IPS-15b (cell line): ENCODE results near the gene TENT4A.

ENCODE experiments used
- H3K27me3 ChIP-seq: one replicate; pipeline ENCODE4 v1.6.1; 2013; ENCODE audit warnings: low read length; ENCODE audit not compliant: control insufficient read depth, insufficient read depth
- H3K36me3 ChIP-seq: one replicate; pipeline ENCODE4 v1.6.1; 2013; ENCODE audit warnings: low read length; ENCODE audit not compliant: control insufficient read depth, insufficient read depth
- H3K4me1 ChIP-seq: one replicate; pipeline ENCODE4 v1.6.1; 2013; ENCODE audit warnings: mild to moderate bottlenecking, low read length; ENCODE audit not compliant: control insufficient read depth, insufficient read depth
- H3K4me3 ChIP-seq: one replicate; pipeline ENCODE4 v1.5.1; 2013; ENCODE audit warnings: low read depth, low read length
- H3K9ac ChIP-seq: one replicate; pipeline ENCODE4 v1.6.1; 2013; ENCODE audit warnings: low read depth, mild to moderate bottlenecking, low read length
- H3K9me3 ChIP-seq: one replicate; pipeline ENCODE4 v1.6.1; 2013; ENCODE audit warnings: mild to moderate bottlenecking, low read length; ENCODE audit not compliant: control insufficient read depth, insufficient read depth

TENT4A gene

DNA sequence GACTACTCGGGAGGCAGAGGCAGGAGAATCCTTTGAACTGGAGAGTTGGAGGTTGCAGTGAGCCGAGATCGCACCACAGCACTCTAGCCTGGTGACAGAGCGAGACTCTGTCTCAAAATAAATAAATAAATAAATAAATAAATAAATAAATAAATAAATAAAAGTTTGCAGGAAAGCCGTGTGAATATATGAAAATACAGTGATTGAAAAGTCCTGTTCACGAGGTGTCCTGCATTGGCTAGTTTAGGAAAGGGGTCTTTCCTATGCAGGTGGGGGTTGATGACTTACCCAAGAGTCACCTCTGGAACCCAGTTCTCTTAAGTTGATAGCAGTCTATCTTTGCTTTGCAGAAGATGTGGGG, 7.3 kb downstream of the TENT4A start:
- no peak overlapping the region for H3K9ac ChIP-seq
- no peak overlapping the region for H3K4me3 ChIP-seq
- H3K9me3 ChIP-seq, result no peaks in the 10 kb centered on the region
- H3K36me3 ChIP-seq, result peaks cover 5% of the 10 kb centered on the region
- no peaks in the 10 kb centered on the region for H3K27me3 ChIP-seq
- H3K4me1 ChIP-seq, result peaks cover 20% of the 10 kb centered on the region

DNA sequence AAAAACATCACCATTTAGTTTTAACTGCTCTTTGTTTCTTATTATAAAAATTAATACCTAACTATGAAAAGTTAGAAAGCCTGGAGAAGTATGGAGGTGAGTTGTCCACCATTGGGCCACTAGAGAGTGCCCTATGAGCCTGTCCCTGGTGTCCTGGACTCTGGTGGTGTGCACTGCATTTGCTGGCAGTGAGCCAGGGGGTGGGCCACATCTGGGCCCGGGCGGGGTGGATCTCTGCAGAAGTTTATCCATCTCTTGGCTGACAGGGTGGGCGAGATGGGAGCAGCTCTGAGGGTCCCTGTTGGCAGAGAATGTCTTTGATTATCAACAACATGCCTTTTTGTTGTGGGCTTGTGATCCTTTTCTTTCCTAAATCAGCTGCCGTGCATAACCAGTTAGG, 8.2 kb downstream of the TENT4A start:
- Histone ChIP-seq H3K27me3 (no peaks in the 10 kb centered on the region), H3K4me3 (no peak overlapping the region), H3K4me1 (peaks cover 15% of the 10 kb centered on the region), H3K9me3 (no peaks in the 10 kb centered on the region), H3K36me3 (peaks cover 2% of the 10 kb centered on the region), H3K9ac (no peak overlapping the region)

DNA sequence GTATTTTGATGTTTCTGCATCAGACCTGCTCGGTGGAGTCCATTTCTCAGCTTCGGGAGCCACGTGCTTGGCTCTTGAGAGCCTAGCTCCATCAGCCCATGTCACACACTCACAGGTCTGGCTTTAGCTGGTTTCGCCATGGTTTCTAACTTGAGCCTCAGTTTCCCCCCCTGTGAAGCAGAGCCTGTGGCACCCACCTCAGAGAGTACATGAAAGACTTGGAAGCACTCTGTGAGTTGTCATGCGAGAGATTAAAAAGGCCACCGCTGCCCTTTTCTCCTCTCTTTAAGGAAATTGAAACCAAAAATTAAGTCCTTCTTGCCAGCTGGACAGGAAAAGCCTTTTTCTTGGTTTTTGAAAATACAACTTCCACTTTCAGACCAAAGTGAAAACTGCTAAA, 8.8 kb downstream of the TENT4A start:
- Histone ChIP-seq H3K9me3 (no peaks in the 10 kb centered on the region), H3K27me3 (no peaks in the 10 kb centered on the region), H3K4me3 (no peak overlapping the region), H3K9ac (no peak overlapping the region), H3K4me1 (peaks cover 11% of the 10 kb centered on the region), H3K36me3 (no peaks in the 10 kb centered on the region)

DNA sequence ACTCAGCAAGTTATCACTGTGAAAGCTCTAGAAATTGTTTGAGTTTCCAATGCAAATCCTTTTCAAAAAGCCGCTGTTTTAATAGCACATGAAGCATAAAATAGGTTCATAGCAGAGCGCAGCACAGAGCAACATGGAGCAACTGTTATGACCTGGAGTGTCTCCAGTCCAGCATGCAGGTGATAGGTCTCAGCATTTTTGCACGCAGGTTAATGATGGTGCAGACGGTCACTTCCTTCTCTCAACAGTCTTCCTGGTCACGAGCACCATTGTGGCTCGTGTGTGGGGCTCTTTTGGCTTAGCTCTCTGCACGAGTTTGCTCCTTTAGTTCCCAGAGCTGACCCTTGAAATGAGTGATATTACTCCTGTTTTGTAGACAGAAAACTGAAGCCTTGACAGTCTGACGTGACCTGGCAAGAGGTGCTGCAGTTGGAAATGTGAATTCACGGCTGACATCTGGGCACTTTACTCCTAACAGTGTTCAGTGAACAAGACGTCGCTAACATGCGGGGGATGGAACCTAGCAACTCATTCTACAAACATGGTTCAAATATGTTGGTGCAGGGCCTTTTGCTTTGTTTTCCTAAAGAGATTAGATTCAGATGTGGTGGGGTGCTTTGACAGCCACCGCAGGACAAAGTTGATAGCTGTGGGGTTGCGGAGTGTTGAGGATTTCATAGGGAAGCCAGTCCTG, 10.0 kb downstream of the TENT4A start:
- no peaks in the 10 kb centered on the region for H3K9me3 ChIP-seq
- no peaks in the 10 kb centered on the region for H3K27me3 ChIP-seq
- H3K4me3 ChIP-seq, result no peak overlapping the region
- H3K4me1 ChIP-seq, result peaks cover 9% of the 10 kb centered on the region
- H3K36me3 ChIP-seq, result no peaks in the 10 kb centered on the region
- no peak overlapping the region for H3K9ac ChIP-seq

DNA sequence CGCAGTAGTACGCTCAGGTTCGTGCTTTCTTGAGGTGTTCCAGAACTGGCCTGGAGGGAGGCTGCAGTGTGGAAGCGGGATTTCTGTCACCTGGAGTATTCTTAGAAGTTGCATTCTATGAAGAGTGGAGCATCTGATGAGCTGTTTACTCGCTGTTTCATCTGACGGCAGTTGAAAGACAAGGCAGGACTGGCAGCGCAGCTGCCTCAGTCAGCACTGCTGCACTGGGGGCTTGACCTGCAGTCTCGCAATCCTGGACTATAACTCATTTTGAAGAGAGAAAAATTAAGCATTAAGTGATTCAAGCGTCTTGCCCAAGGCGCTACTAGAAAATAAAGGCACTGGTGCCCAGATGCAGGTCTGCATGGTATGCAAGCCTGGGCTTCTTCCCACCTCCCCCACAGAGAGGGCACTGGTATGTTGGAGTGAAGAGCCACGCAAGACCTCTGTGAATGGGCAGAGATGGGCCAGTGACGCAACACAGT, 10.6 kb downstream of the TENT4A start:
- Histone ChIP-seq H3K4me3 (no peak overlapping the region), H3K27me3 (no peaks in the 10 kb centered on the region), H3K9ac (no peak overlapping the region), H3K36me3 (no peaks in the 10 kb centered on the region), H3K9me3 (no peaks in the 10 kb centered on the region), H3K4me1 (peaks cover 9% of the 10 kb centered on the region)

DNA sequence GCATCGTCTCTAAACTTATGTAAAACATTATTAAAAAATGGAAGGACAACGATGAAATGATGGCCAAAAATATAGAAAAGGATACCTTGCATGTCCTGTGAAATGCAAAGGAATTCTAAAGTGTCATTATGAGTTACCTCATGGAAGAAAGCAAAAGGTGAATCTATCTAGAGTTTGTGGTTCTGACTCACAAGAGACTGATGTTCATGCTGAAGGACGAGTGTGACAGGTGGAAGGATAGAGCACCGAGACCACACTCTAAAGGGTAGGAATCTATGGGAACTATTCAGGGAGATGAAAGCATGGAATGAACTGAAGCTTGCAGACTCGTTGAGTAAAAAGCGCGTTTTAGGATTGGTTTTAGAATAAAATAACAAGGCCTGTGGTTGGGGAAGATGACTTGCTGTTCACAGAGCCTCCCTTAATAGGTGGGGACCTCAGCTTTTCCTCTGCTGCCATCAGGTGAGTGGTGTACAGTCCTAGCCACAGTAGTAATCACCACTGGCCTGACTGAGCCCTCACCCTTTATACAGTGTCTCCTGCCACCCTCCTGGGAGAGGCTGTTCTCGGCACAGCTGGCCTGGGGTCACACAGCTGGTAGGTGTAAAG, 11.2 kb downstream of the TENT4A start:
- Histone ChIP-seq H3K36me3 (no peaks in the 10 kb centered on the region), H3K9me3 (no peaks in the 10 kb centered on the region), H3K4me3 (no peak overlapping the region), H3K4me1 (peaks cover 9% of the 10 kb centered on the region), H3K27me3 (no peaks in the 10 kb centered on the region), H3K9ac (no peak overlapping the region)

DNA sequence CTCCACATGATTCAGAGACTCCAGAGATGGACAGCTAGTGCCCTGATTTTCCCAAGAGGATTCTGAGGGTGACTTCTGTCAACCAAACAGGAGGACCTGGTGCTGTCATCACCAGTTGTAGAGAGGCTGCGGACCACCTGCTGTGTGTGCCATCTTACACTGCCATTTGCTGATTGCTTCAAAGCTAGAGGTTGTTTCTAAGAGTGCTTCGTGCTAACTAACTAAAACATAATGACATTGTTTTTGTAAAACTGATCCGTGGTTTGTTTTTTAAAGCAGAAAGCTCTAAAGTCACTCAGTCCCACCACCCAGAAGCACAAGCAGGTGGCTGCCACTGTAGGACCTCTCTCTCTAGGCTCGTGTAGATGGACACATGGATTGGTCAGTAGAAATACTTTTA, 12.2 kb downstream of the TENT4A start:
- H3K9me3 ChIP-seq, result no peaks in the 10 kb centered on the region
- H3K4me3 ChIP-seq, result no peak overlapping the region
- H3K36me3 ChIP-seq, result no peaks in the 10 kb centered on the region
- no peaks in the 10 kb centered on the region for H3K27me3 ChIP-seq
- peaks cover 12% of the 10 kb centered on the region for H3K4me1 ChIP-seq
- no peak overlapping the region for H3K9ac ChIP-seq

DNA sequence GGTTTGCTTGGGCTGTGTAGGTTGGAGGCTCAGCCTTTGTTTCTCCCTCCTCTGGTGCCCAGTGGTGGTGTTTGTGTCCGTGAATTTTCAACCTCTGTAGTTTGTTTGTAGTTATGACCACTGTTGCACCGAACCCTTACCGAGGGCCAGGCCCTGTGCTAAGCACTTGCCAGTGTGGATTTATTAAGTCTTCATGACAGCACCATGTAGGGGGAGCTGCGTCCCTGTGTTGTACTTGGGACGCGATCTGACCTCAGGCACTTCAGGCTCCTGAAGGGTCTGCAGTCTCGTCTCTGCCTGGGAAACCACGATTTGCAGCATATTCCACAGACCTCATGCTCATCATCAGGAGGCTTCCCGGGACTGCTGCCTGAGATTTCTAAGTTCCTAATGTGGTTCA, 12.8 kb downstream of the TENT4A start:
- H3K9ac ChIP-seq, result no peak overlapping the region
- H3K27me3 ChIP-seq, result no peaks in the 10 kb centered on the region
- no peaks in the 10 kb centered on the region for H3K9me3 ChIP-seq
- H3K4me3 ChIP-seq, result no peak overlapping the region
- H3K36me3 ChIP-seq, result no peaks in the 10 kb centered on the region
- H3K4me1 ChIP-seq, result peaks cover 12% of the 10 kb centered on the region

DNA sequence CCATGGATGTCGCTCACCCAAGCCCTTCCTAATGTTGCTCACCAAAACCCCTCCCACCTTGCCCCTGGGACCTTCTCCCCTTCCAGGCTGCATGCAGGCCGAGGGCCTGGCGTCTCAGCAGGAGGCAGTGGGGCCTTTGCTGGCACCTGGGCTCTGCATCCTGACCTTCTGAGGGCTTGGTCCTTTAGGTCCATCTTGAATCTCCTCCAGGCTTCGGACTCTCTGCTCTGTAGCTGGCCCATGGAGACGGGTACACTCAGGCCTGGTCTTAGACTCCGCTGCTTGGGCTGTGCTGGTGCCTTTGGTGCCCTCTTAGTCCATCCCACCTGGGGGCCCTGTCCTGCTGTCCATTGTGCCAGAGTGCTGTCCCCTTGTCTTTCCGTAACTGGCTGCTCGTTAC, 14.0 kb downstream of the TENT4A start:
- Histone ChIP-seq H3K9me3 (no peaks in the 10 kb centered on the region), H3K4me1 (peaks cover 10% of the 10 kb centered on the region), H3K9ac (no peak overlapping the region), H3K4me3 (no peak overlapping the region), H3K27me3 (no peaks in the 10 kb centered on the region), H3K36me3 (no peaks in the 10 kb centered on the region)

DNA sequence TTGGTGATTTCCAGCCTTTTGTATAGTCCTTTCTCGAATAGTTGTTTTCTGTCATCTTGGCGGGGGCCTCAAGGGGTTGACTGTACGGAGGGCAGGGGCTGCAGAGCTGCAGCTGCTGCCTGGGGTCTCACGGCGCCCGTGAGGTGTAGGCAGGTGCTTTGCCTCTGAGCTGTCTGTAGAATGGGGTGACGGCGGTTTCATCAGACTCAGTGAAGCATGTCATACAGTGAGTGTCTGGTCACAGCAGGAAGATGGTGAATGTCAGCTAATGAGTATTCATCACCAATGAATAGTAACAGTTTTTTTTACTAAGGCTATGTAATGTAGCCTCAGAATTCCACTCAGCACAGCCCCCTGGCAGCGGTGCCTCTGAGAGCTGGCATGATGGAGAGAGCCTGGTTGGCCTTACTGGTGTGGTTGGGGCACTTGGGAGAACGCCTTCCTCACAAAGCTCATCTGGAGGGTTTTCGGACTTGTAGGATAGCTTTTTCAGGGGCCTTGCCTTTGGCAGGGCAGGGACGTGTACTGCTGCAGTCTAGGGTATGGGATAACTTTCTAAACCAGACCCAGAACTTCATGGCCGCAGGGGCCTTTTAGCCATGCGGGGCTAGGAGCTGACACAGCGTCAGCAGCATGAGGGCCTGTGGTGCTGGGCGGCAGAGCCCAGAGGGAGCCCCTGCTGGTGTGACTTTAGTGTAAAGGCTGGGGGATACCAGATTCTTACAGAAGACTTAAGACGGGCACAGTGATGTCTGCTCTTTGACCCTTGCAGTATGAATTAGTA, 15.0 kb downstream of the TENT4A start:
- H3K4me1 ChIP-seq, result peaks cover 5% of the 10 kb centered on the region
- H3K4me3 ChIP-seq, result no peak overlapping the region
- no peak overlapping the region for H3K9ac ChIP-seq
- no peaks in the 10 kb centered on the region for H3K9me3 ChIP-seq
- no peaks in the 10 kb centered on the region for H3K36me3 ChIP-seq
- no peaks in the 10 kb centered on the region for H3K27me3 ChIP-seq

DNA sequence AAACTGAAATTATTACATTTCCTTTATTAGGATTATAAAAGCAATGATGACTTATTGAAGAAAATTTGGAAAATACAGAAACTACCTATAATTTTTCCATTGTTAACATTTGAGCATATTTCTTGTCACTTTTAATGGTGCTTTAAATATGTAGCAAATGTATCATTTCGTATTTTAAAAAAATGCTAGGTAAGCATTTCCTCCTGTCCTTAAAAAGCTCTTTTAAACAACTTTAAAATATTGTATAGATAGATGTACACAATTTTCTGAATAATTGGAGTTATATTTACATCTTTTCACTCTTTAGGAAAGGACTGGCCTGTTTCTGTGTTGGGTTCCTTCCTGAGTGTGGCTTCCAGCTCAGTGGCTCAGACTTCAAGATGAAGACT, 15.6 kb downstream of the TENT4A start:
- Histone ChIP-seq H3K4me1 (peaks cover 5% of the 10 kb centered on the region), H3K36me3 (no peaks in the 10 kb centered on the region), H3K9me3 (no peaks in the 10 kb centered on the region), H3K4me3 (no peak overlapping the region), H3K9ac (no peak overlapping the region), H3K27me3 (no peaks in the 10 kb centered on the region)
